ENCODE data around the gene SPINK5. TPM values are rescaled to one million over a fixed set of nuclear protein-coding genes. Genes with fewer than 3 reads are reported as not detected.
A peak's percentile ranks its signal among the peaks of the same experiment; 100 is the strongest.

The SPINK5 gene
- total RNA-seq, 1 experiment from 2014 or later = not detected

- Histone ChIP-seq H3K4me1 (ENCODE audit: insufficient read depth, low read length) (peaks cover 29% of the 10 kb centered on the region), H4K20me1 (ENCODE audit: low read length) (no peaks in the 10 kb centered on the region), H3K36me3 (ENCODE audit: low read depth, low read length) (no peaks in the 10 kb centered on the region), H3K9me3 (ENCODE audit: low read length) (no peaks in the 10 kb centered on the region), H3K9ac (ENCODE audit: low read length) (no peak within 1 kb of the TSS), H3K9me2 (replicated peaks; ENCODE audit: low read length) (no peaks in the 10 kb centered on the region), H3K4me2 (ENCODE audit: low read length) (no peak within 1 kb of the TSS), H2AFZ (ENCODE audit: low read length) (no peak within 1 kb of the TSS), H3F3A (ENCODE audit: low read length, unreplicated experiment) (no peaks in the 10 kb centered on the region), H3K79me2 (ENCODE audit: low read length) (no peaks in the 10 kb centered on the region), H3K4me3 (ENCODE audit: low read length) (no peak within 1 kb of the TSS), H3K27me3 (ENCODE audit: low read length) (no peaks in the 10 kb centered on the region), H3K27ac (ENCODE audit: low read length) (no peak within 1 kb of the TSS)
- ChIA-PET POLR2A (ENCODE audit: unreplicated experiment) (no interaction called here), CTCF (no interaction called here)
- ATAC-seq (no peak), DNase-seq (no peak)
- BruUV-seq (replicated peaks) = no TSS peak
- TF ChIP-seq EZH2phosphoT487 (IDR thresholded peaks at IDR 0.05; ENCODE audit: borderline replicate concordance, low read length) (no peak), CTCF (conservative IDR thresholded peaks at IDR 0.05; ENCODE audit: low read depth, low read length) (no peak), EZH2 (IDR thresholded peaks at IDR 0.05; ENCODE audit: low read length, unreplicated experiment) (no peak)
- intact Hi-C loops (cut with micrococcal nuclease) = no loop called here
Observed at GRCh38 chr5:148168246-148168645, 104.5 kb downstream of the SPINK5 start, which contains the start of gene SPINK14. SPINK14 (plus strand) TSS chr5:148168546; CDS start chr5:148169733, 1,187 bp downstream.

- BruUV-seq (replicated peaks) = no TSS peak
- ATAC-seq = peak; percentile 86
- CTCF ChIA-PET = no interaction called here
Observed at GRCh38 chr5:148172377-148172776, 108.6 kb downstream of the SPINK5 start.

More at GRCh38 chr5:148172377-148172776, 108.6 kb downstream of the SPINK5 start:
- Histone ChIP-seq H3K9me2 (replicated peaks; ENCODE audit: low read length) (no peaks in the 10 kb centered on the region), H3K4me3 (ENCODE audit: low read length) (no peak overlapping the region), H3K9ac (ENCODE audit: low read length) (no peak overlapping the region), H3F3A (ENCODE audit: low read length, unreplicated experiment) (no peaks in the 10 kb centered on the region), H3K36me3 (ENCODE audit: low read depth, low read length) (no peaks in the 10 kb centered on the region), H2AFZ (ENCODE audit: low read length) (no peak overlapping the region), H3K27ac (ENCODE audit: low read length) (peak overlapping the region; percentile 30), H3K4me1 (ENCODE audit: insufficient read depth, low read length) (peaks cover 21% of the 10 kb centered on the region), H3K9me3 (ENCODE audit: low read length) (no peaks in the 10 kb centered on the region), H4K20me1 (ENCODE audit: low read length) (no peaks in the 10 kb centered on the region), H3K27me3 (ENCODE audit: low read length) (no peaks in the 10 kb centered on the region), H3K79me2 (ENCODE audit: low read length) (no peaks in the 10 kb centered on the region), H3K4me2 (ENCODE audit: low read length) (peak overlapping the region; percentile 48)
- intact Hi-C loops (cut with micrococcal nuclease) = loop anchor here (1.0 kb wide), 1 partner anchor 27 kb away; no protein-coding TSS in a partner anchor
- peak; percentile 72 for DNase-seq
- POLR2A ChIA-PET (ENCODE audit: unreplicated experiment) = no interaction called here
- no peak for TF ChIP-seq EZH2 (IDR thresholded peaks at IDR 0.05; ENCODE audit: low read length, unreplicated experiment)
- no peak for TF ChIP-seq CTCF (conservative IDR thresholded peaks at IDR 0.05; ENCODE audit: low read depth, low read length)
- no peak for TF ChIP-seq EZH2phosphoT487 (IDR thresholded peaks at IDR 0.05; ENCODE audit: borderline replicate concordance, low read length)
